WTC11 (cell line): ENCODE measurements around the gene PANK4. TPM values are rescaled to one million over a fixed set of nuclear protein-coding genes. Genes with fewer than 3 reads are reported as not detected.

Source experiments
- ATAC-seq: fragments of 200-7000 bp; cut with Tn5 transposase; 2 replicates; pipeline ENCODE4 v1.10.0; 2021; ENCODE audit warnings: mild to moderate bottlenecking, moderate library complexity
- CTCF ChIA-PET: fragments of 300-600 bp; sonication (Branson Sonifier 250); formaldehyde crosslinking; loops from one replicate; lab custom pipeline; 2021; ENCODE audit warnings: antibody characterized with exemption; lab: Charles Lee
- POLR2A ChIA-PET: fragments of 350-600 bp; sonication (Branson Sonifier 250); formaldehyde crosslinking; loops from one replicate; lab custom pipeline; 2021; ENCODE audit warnings: antibody characterized with exemption; lab: Charles Lee
- DNase-seq: peaks from one replicate; pipeline ENCODE4 v3.0.0; 2021; ENCODE audit warnings: low spot score
- H3K27ac Mint-ChIP-seq: 2 replicates; pipeline ENCODE4 v1.8.0; 2021; ENCODE audit warnings: mixed read lengths
- H3K27me3 Mint-ChIP-seq: 2 replicates; pipeline ENCODE4 v1.8.0; 2021; ENCODE audit warnings: low read depth, mild to moderate bottlenecking, moderate library complexity, mixed read lengths
- H3K36me3 Mint-ChIP-seq: 2 replicates; pipeline ENCODE4 v1.8.0; 2021; ENCODE audit warnings: mixed read lengths
- H3K4me1 Mint-ChIP-seq: 2 replicates; pipeline ENCODE4 v1.8.0; 2022; ENCODE audit warnings: mixed read lengths
- H3K4me3 Mint-ChIP-seq: 2 replicates; pipeline ENCODE4 v1.8.0; 2021; ENCODE audit warnings: mild to moderate bottlenecking, moderate library complexity, mixed read lengths
- H3K9me3 Mint-ChIP-seq: 2 replicates; pipeline ENCODE4 v1.8.0; 2021; ENCODE audit warnings: mixed read lengths
- CREM ChIP-seq: sonication (generic); formaldehyde crosslinking; IDR thresholded peaks from 2 replicates; pipeline ENCODE4 v1.8.1; 2022; ENCODE audit warnings: mild to moderate bottlenecking, missing genetic modification reagents, moderate library complexity
- FOXP1 ChIP-seq: sonication (generic); formaldehyde crosslinking; IDR thresholded peaks from 2 replicates; pipeline ENCODE4 v1.8.0; 2022; ENCODE audit warnings: missing genetic modification reagents, mild to moderate bottlenecking, moderate library complexity, borderline replicate concordance
- GABPB1 ChIP-seq: sonication (generic); formaldehyde crosslinking; IDR thresholded peaks from 2 replicates; pipeline ENCODE4 v1.8.1; 2023; ENCODE audit warnings: mild to moderate bottlenecking, missing genetic modification reagents
- IRF2 ChIP-seq: sonication (generic); formaldehyde crosslinking; IDR thresholded peaks from 2 replicates; pipeline ENCODE4 v1.8.0; 2022; ENCODE audit warnings: low read depth, missing genetic modification reagents, borderline replicate concordance
- KAT7 ChIP-seq: sonication (generic); formaldehyde crosslinking; IDR thresholded peaks from 2 replicates; pipeline ENCODE4 v1.8.1; 2023; ENCODE audit warnings: missing genetic modification reagents, mild to moderate bottlenecking, borderline replicate concordance
- NR2C2 ChIP-seq: sonication (generic); formaldehyde crosslinking; IDR thresholded peaks from 2 replicates; pipeline ENCODE4 v1.8.0; 2022; ENCODE audit warnings: mild to moderate bottlenecking, missing genetic modification reagents
- total RNA-seq: library from RNA; stranded (reverse); gene quantifications from 3 replicates; pipeline ENCODE4 v1.2.3, GENCODE V29; 2021
- TF ChIP-seq, protein P1 (sequence below): fragments of 250-450 bp; sonication (Bioruptor Pico); IDR thresholded peaks from 2 replicates; pipeline ENCODE4 v1.9.0; 2021; ENCODE audit warnings: mild to moderate bottlenecking, borderline replicate concordance
- TF ChIP-seq, protein P2 (sequence below): sonication (generic); formaldehyde crosslinking; IDR thresholded peaks from 2 replicates; pipeline ENCODE4 v1.8.0; 2022; ENCODE audit warnings: mild to moderate bottlenecking, missing genetic modification reagents
- TF ChIP-seq, protein P3 (sequence below): sonication (generic); formaldehyde crosslinking; IDR thresholded peaks from 2 replicates; pipeline ENCODE4 v1.8.1; 2023; ENCODE audit warnings: mild to moderate bottlenecking, missing genetic modification reagents
- TF ChIP-seq, protein P4 (sequence below): fragments of 250-450 bp; sonication (Bioruptor Pico); IDR thresholded peaks from 2 replicates; pipeline ENCODE4 v2.1.2; 2022; ENCODE audit warnings: mild to moderate bottlenecking, moderate library complexity

Gene PANK4
- total RNA-seq, 1 experiment from 2014 or later = 52.5 TPM

DNA sequence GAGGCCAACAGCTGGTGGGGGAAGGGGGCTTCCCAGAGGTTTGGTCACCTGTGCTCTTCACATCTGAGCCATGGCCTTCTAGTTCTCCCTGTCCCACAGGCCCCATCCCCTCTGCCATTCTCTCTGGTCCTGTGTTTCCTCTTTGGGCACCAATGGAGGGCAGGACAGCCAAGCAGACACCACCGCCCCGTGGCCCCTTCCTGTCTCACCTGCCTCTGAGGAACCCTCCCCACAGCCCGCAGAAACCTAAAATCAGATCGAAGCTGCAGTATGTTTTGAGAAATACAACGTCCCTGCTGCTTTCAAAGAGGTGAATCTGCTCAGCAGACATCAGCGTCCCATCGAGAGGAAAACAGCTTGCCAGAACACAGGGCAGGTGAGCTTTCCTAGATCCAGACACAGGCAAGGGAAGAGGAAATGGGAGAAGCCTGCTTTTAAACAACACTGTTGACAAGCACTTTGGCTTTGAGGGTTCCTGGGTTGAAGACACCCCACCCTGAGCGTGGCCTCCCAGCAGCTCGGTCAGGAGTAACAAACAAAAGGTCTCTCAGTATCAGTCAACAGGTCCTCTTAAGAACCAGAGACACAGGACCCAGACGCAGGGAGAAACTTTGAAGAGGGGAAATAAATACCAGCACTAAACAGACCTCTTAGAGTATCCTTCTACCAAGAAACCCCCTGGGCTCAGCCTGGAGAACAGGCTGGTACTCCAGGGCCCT is 2.3 kb downstream of the PANK4 start:
- DNase-seq (no peak), ATAC-seq (no peak)
- Mint-ChIP-seq H3K4me1 (peaks cover 28% of the 10 kb centered on the region), H3K36me3 (peaks cover 10% of the 10 kb centered on the region), H3K27me3 (peaks cover 25% of the 10 kb centered on the region), H3K27ac (peak overlapping the region; percentile 83; the same call in 1 of the 2 replicates), H3K4me3 (peak overlapping the region; percentile 83)
- POLR2A ChIA-PET = interaction anchor here (1.0 kb wide), 1 partner anchor 17 kb away, joined by 3 read pairs; no protein-coding TSS in a partner anchor
- CTCF ChIA-PET = interaction anchor here (0.6 to 4.4 kb wide), 14 partner anchors 9 to 325 kb away, joined by 3 to 61 read pairs (median 4); no protein-coding TSS in a partner anchor
- TF ChIP-seq, protein P1, sequence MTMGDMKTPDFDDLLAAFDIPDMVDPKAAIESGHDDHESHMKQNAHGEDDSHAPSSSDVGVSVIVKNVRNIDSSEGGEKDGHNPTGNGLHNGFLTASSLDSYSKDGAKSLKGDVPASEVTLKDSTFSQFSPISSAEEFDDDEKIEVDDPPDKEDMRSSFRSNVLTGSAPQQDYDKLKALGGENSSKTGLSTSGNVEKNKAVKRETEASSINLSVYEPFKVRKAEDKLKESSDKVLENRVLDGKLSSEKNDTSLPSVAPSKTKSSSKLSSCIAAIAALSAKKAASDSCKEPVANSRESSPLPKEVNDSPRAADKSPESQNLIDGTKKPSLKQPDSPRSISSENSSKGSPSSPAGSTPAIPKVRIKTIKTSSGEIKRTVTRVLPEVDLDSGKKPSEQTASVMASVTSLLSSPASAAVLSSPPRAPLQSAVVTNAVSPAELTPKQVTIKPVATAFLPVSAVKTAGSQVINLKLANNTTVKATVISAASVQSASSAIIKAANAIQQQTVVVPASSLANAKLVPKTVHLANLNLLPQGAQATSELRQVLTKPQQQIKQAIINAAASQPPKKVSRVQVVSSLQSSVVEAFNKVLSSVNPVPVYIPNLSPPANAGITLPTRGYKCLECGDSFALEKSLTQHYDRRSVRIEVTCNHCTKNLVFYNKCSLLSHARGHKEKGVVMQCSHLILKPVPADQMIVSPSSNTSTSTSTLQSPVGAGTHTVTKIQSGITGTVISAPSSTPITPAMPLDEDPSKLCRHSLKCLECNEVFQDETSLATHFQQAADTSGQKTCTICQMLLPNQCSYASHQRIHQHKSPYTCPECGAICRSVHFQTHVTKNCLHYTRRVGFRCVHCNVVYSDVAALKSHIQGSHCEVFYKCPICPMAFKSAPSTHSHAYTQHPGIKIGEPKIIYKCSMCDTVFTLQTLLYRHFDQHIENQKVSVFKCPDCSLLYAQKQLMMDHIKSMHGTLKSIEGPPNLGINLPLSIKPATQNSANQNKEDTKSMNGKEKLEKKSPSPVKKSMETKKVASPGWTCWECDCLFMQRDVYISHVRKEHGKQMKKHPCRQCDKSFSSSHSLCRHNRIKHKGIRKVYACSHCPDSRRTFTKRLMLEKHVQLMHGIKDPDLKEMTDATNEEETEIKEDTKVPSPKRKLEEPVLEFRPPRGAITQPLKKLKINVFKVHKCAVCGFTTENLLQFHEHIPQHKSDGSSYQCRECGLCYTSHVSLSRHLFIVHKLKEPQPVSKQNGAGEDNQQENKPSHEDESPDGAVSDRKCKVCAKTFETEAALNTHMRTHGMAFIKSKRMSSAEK (CRISPR knock-in tag) = no peak
- TF ChIP-seq IRF2 (no peak), FOXP1 (CRISPR knock-in tag) (no peak), NR2C2 (CRISPR knock-in tag) (no peak), CREM (CRISPR knock-in tag) (no peak)
- TF ChIP-seq, protein P2, sequence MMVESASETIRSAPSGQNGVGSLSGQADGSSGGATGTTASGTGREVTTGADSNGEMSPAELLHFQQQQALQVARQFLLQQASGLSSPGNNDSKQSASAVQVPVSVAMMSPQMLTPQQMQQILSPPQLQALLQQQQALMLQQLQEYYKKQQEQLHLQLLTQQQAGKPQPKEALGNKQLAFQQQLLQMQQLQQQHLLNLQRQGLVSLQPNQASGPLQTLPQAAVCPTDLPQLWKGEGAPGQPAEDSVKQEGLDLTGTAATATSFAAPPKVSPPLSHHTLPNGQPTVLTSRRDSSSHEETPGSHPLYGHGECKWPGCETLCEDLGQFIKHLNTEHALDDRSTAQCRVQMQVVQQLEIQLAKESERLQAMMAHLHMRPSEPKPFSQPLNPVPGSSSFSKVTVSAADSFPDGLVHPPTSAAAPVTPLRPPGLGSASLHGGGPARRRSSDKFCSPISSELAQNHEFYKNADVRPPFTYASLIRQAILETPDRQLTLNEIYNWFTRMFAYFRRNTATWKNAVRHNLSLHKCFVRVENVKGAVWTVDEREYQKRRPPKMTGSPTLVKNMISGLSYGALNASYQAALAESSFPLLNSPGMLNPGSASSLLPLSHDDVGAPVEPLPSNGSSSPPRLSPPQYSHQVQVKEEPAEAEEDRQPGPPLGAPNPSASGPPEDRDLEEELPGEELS = no peak
- TF ChIP-seq, protein P3, sequence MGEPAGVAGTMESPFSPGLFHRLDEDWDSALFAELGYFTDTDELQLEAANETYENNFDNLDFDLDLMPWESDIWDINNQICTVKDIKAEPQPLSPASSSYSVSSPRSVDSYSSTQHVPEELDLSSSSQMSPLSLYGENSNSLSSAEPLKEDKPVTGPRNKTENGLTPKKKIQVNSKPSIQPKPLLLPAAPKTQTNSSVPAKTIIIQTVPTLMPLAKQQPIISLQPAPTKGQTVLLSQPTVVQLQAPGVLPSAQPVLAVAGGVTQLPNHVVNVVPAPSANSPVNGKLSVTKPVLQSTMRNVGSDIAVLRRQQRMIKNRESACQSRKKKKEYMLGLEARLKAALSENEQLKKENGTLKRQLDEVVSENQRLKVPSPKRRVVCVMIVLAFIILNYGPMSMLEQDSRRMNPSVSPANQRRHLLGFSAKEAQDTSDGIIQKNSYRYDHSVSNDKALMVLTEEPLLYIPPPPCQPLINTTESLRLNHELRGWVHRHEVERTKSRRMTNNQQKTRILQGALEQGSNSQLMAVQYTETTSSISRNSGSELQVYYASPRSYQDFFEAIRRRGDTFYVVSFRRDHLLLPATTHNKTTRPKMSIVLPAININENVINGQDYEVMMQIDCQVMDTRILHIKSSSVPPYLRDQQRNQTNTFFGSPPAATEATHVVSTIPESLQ (CRISPR knock-in tag) = no peak
- TF ChIP-seq, all 79 proteins: peak for 0
- H3K9me3 Mint-ChIP-seq = no peaks in the 10 kb centered on the region

DNA sequence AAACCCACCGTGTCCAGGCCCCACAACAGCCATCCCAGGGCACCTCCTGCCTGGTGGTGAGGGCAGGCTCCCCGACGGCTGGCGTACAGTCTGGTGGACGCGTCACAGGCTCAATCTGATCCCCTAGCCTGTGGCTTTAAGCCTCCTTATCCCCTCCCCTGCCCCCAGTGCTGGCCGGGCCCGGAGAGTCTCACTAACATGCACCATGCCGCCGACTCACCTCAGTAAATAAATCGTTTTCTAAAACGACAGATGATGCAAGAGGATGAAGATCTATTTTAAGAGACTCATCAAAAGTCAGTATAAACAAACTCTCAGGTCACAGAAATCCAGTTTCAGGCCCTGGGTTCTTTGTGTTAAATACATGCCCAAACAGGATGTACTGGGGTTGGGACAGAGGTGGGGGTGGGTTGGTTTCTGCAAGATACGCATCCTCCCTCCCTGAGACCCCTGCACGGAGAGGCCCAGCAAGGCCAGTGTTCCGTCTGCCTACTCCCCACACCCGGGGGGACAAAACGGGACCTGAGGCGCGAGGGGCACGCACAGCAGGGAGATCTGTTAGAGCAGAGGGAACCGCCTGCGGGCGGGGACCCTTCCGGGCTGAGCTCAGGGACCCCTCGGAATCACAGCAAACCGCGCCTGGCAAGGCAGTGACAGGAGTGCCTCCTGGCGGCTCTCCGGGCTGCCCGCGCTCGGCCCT is 3.1 kb downstream of the PANK4 start:
- 0 out of 2 replicates have a peak, but pooled peaks have one; percentile 1 for ATAC-seq
- Mint-ChIP-seq H3K9me3 (no peaks in the 10 kb centered on the region), H3K4me3 (no peak overlapping the region), H3K4me1 (peaks cover 24% of the 10 kb centered on the region), H3K36me3 (peaks cover 16% of the 10 kb centered on the region), H3K27me3 (peaks cover 18% of the 10 kb centered on the region), H3K27ac (0 out of 2 replicates have a peak overlapping the region, but pooled peaks have one; percentile 57)
- CTCF ChIA-PET = interaction anchor here (0.6 to 4.4 kb wide), 13 partner anchors 8 to 324 kb away, joined by 3 to 61 read pairs (median 4); no protein-coding TSS in a partner anchor
- peak; percentile 50 for DNase-seq
- TF ChIP-seq GABPB1 (0 out of 2 replicates have a peak, but pooled peaks have one; percentile 37), KAT7 (no peak)
- TF ChIP-seq, protein P4, sequence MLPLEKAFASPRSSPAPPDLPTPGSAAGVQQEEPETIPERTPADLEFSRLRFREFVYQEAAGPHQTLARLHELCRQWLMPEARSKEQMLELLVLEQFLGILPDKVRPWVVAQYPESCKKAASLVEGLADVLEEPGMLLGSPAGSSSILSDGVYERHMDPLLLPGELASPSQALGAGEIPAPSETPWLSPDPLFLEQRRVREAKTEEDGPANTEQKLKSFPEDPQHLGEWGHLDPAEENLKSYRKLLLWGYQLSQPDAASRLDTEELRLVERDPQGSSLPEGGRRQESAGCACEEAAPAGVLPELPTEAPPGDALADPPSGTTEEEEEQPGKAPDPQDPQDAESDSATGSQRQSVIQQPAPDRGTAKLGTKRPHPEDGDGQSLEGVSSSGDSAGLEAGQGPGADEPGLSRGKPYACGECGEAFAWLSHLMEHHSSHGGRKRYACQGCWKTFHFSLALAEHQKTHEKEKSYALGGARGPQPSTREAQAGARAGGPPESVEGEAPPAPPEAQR (CRISPR knock-in tag) = no peak
- POLR2A ChIA-PET = interaction anchor here (1.0 kb wide), 1 partner anchor 16 kb away, joined by 3 read pairs; no protein-coding TSS in a partner anchor
